Measurements from ENCODE around the gene XPNPEP2.

XPNPEP2 gene, protein sequence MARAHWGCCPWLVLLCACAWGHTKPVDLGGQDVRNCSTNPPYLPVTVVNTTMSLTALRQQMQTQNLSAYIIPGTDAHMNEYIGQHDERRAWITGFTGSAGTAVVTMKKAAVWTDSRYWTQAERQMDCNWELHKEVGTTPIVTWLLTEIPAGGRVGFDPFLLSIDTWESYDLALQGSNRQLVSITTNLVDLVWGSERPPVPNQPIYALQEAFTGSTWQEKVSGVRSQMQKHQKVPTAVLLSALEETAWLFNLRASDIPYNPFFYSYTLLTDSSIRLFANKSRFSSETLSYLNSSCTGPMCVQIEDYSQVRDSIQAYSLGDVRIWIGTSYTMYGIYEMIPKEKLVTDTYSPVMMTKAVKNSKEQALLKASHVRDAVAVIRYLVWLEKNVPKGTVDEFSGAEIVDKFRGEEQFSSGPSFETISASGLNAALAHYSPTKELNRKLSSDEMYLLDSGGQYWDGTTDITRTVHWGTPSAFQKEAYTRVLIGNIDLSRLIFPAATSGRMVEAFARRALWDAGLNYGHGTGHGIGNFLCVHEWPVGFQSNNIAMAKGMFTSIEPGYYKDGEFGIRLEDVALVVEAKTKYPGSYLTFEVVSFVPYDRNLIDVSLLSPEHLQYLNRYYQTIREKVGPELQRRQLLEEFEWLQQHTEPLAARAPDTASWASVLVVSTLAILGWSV

DNA sequence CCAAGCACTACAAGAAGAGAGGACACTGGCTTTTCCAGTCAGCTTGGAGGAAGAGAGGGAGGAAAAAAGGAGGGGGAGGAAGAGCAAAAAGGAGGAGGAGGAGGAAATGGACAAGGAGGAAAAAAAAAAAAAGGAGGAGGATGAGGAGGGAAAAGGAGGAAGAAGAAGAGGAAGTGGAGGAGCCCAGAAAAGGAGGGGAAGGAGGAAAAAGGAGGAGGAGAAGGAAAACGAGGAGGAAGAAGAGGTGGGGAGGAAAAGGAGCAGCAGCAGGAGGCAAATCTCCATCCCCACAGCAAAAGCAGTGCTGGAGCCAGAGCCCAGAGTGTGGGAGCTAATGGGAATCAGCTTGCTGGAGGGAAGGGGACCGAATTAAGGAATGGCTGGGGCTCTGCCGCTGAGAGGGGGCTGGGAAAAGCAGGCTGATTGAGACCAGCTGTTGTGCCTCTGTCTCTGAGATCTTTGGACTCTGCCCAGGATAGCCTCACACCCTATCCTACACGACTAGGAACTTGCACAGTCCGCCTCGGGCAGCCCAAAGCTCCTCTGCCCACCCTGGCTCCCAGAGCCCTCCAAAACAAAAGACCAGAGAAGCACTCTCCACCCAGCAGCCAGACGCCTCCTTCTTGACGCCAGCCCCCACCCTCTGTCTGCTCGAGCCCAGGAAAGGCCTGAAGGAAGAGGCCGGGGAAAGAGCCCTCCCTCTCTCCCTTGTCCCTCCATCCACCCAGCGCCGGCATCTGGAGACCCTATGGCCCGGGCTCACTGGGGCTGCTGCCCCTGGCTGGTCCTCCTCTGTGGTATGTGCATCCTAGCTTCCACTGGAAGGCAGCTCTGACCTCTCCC lies at the start of gene XPNPEP2:
XPNPEP2 (plus strand) TSS at position 514 of the 843 bp plus-strand sequence; CDS start at position 749, 235 bp downstream.
- no peak for FAIRE-seq

DNA sequence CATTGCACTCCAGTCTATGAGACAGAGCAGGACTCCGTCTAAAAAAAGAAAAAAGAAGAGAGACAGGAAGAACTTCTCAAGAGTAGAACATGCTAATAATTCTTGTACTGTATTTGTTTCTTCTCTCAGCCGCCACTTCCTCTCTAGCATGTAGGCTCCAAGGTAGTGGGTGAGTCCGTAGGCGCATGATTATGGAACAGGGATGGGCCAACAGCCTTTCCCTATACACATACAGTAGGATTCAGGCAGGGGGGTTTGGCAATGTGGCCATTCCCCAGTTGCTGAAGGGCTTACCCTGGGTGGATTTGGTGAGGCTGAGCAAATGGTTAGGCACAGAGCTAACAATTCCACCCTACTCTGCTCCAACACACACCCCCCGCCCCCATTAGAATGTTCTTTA lies 49.0 kb upstream of the XPNPEP2 start:
- FAIRE-seq, result no peak

DNA sequence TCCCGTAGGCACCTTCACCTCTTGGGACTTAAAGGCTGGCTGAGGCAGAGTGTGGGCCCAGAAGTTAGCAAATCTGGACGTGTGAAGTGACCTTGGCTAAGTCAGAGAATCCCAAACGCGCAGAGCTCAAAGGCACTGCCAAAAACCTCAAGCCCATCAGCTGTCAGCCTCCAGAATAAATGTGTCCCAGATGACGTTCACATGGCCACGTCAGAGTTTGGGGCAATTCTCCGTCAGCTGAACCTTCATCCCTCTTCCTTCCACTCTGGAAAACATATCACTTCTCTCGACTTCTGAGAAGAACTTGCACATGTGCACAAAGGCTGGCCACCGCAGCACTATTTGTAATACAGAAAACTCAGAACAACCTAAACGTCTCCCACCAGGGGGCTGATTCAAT lies 48.3 kb upstream of the XPNPEP2 start:
- no peak for FAIRE-seq

DNA sequence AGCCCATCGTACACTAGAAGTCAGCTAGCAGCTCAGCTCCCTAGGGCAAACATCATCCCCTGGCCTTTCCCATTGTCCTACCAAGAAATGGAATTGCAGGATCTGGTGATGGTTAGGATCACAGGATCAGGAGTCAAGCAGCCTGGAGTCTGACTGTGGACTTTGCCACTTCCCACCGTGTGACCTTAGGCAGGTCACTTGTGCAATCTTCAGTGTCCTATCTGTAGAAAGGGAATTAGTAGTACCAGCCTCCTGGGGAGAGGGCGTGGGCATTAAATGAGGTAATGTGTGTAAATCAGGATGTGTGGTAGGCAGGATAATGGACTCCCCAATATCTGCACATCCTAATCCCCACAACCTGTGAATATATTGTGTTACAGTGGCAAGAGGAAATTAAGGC lies 45.4 kb upstream of the XPNPEP2 start:
- FAIRE-seq, result no peak

DNA sequence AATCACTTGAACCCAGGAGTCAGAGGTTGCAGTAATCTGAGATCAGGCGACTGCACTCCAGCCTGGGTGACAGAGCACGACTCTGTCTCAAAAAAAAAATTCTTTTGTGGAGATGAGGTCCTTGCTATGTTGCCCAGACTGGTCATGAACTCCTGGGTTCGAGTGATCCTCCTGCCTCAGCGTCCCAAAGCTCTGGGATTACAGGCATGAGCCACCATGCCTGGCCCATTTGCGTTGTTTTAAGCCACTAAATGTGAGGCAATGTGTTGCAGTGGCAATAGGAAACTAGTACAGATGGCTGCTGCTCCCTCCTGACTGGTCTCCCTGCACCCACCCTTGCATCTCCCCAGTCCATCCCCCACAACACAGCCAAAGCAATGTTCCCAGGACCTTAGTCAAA lies 44.0 kb upstream of the XPNPEP2 start:
- no peak for FAIRE-seq

DNA sequence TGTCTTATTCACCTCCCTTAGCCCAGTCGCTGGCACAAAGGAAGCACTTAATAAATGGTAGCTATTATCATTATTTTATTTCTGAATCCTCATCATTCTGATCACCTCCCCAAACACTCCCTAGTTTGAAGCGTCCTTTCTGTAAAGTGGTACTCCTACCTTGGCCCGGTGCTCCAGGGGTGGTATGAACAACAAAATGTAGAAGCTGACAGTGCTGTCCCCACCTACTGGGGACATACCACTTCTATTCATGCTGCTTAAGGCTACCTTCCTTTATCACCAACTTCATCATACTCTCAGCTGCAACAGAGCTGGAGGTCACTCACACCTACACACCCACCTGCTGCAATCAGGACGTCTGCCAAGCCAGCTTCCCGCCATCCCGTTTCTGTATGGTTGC lies 43.2 kb upstream of the XPNPEP2 start:
- no peak for FAIRE-seq

DNA sequence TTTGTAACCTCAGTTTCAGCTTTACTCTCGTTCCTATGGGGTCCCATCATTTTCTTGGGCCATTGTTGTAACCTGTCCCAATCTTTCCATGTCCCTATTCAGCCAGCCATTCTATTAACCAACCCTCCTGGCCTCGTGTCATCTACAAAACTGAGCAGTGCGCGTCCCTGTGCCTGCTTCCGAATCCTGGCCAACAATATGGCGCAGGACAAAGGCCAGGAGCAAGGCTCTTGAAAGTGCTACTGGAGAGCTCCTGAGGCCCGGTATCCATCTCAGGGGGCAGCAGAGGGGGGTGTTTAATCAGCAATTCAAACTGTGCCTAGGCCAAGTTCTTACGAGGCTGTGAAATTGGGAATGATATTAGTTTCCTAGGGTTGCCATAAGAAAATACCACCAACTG lies 42.8 kb upstream of the XPNPEP2 start:
- FAIRE-seq, result no peak

DNA sequence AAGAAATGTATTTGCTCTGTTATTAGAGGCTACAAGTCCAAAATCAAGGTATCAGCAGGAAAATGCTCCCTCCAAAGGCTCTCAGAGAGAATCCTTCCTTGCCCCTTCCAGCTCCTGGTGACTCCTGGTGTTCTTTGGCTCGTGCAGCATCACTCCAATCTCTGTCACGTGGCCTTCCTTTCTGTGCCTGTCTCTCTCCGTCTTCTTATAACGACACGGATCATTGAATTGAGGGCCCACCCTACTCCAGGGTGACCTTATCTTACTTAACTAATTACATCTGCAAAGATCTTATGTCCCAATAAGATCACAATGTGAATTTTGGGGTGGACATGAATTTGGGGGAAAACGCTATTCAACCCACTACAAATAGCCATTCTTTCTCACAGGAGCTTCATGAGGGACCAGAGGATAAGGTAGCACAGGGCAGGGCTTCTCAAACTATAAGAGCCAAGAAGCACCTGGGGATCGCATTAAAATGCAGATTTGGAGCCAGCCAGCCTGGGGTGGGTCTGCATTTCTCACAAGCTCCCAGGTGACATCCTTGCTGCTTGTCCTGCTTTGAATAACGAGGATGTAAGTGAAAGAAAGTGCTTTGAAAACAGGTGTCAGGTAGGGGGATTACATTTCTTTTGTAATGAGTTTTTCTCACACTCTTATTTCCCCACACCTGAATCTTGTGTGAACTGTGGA lies 42.2 kb upstream of the XPNPEP2 start:
- no peak for FAIRE-seq

DNA sequence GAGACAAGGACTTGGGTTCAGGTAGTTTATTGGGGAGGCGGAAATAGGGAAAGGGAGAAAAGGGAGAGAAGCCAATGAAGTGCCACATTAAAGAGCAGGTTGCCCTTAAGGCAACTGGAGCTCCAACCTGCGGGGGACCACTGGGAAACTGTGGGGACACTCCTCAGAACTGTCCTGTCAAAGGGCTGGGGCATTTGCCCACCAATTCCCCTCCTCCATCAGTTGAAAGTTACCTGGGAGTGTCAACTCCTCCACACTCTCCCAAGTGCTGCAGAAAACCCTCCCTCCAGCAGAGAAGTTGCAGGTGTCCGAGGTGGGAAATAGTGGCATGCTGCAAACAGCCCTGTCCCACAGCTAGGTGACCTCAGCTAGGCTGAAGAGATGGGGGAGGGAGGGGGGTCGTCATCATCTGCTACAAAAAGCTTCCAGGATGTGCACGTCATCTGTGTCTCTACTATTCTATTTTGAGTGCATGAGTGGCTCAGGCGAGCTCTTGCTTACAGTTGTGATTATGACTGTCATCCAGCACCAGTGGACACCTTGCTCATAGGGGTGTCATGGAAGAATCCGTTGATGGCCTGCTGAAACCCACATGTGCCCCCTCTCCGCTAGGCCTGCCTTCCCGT lies 41.5 kb upstream of the XPNPEP2 start:
- no peak for FAIRE-seq

DNA sequence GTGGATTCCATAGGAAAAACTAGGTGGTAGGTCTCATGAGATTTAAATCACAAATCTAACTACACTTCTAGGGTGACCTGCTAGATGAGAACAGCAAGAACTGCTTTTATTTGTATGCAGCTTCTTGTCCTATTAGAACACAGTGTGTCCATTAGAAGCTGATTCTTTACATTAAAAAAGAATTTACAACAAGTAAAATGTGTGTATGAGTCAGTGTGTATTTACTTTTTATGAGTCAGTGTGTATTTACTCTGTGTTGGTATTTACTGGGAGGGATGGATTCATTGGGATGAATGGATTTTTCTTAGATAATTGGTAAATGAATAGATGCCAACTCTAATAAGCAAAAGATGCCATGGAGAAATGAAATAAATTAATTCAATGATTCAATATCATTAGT lies 40.6 kb upstream of the XPNPEP2 start:
- FAIRE-seq, result no peak

DNA sequence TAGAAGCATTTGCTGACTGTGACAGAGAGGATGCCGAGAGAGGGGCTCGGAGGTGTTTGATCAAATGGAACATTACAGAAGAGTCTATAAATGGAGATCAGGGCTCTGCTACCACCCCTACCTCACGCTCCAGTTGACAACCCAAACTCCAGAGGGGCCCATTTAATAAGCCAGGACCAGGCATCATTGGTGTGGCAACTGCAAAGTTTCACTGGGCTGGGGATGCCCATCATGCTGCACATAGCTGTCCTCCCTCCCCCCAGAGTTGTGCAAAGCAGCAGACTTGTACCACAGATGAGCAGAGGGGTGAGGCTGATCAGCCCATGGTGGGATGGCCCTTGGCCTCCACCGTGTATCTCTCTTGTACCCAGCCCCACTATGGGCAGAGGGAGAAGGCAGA lies 38.2 kb upstream of the XPNPEP2 start:
- FAIRE-seq, result no peak

DNA sequence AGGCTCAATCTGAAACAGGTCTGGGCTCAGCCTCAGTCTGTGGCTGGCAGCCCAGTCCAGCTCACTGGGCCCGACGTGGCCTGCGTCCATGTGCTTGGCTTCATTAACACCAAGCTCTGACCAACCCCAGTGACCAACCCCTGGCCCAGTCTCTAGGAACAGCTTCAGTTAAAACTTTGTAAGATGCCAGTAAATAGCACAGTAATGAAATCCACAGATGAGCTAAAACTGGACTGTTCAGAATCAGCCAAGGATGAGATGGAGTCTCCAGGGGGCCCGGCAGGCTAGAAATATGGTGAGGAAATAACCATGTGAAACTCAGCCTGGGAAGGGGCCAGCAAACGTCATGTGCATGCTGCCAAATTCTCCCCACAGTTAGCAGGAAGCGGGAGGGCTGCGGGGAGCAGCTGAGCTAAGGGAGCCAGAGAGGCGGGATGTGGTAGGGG lies 37.1 kb upstream of the XPNPEP2 start:
- FAIRE-seq, result no peak

DNA sequence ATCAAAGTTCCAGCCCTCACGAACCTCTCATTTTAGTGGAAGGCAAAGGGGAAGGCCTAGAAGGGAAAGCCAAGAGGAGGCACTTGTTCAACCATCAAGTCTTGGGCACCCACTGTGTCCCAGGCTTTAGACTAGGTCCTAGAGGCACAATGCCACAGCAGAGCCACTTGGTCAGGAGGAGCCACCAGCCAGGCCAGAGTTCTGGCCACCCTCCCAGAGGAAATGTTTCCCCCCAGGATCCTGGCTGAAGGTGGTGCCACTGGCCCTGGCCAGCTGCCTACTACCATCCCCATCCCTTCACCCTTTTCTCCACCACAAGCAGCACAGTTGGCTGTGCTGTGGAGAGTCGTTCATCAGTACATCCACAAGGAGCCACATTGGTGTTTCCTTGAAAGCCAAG lies 34.3 kb upstream of the XPNPEP2 start:
- FAIRE-seq, result no peak

DNA sequence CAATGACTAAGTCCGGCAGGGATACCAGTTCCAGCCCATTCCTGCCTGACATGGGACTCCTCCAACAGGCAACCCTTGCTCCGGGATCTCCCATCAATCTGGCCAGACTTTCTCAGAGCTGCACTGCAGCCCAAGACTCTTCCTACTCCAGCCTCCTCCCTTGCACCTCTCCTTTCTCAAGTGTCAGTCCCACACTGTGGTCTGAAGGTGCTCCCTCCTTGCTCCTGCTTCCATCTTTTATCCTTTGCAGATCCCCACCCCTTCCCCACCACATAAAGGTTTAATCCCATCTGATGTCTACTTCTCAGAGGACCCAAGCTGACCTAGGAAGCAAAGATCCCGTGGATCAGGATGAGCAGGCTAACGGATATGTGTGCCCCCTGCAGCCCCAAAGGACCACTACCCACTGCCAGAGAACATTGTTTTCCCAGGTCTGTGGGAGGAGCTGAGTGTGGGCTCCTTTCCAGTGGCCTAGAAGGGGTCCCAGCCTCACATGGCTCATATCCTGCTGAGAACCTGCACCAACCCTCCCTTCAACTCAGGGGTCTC lies 33.3 kb upstream of the XPNPEP2 start:
- no peak for FAIRE-seq

DNA sequence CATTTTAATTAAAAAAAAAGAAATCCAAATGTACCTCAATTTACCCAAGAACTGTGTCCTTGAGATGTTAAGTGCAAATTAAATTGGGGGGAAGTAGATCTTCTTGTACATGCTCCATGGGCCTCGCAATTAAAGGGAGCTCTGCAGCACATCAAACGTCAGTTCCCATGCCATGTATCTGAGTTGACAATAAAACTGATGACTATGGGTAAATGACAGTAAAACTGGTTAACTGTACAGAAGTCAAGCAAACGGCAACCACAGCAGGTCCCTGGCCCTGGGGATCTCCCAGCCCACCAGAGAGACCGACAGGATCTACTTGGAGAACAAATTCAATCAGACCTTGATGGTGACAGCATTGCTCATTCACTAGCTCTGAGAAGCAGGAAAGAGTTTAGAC lies 32.8 kb upstream of the XPNPEP2 start:
- no peak for FAIRE-seq

DNA sequence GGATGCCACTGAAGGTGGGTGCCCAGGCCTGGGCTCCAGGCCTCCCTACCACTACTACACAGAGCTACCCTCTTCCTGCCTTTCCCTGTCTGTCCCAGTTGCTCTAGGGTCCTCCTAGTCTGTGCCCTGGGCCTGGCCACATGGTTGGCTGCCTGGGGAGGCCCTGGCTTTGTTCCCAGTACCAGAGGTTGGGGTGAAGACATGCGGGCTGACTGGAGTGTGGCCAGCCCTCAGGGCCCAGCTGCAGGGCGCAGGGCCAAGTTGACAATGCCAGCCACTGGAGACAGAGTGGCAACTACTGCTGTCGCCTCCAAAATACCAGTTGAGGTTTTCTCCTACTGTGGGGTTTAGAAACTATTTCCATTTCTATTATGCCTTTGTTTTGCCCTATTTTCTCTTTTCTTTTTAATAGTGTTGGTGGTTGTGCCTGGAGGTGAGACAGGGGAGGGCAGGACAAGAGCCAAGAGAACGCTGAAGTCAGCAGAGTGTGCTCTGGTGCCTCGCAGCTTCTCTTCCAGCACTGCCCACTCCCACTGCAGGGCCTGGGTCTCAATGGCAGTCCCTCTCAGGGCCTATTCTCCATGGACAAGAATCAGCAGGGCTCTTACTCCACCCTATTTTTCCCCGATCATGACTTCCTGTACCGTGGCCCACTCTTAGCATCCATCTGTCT lies 32.2 kb upstream of the XPNPEP2 start:
- FAIRE-seq, result no peak

DNA sequence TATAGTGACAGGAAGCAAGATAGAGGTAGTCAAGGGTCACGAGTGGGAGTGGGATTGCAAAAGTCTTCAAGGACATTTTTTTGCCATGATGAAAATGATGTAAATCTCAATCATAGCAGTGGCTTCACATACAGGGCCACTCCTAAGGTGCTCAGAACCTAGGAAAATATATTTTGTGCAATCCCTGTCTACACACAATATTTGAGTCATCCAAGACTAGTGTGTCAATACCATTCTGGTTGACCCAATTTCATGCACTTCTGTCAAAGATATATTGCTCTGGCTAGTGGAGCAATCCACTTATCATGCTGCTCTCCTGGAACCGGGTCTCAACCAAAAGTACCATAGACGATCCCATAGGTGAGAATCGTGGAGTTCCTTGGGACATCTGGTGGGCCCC lies 24.2 kb upstream of the XPNPEP2 start:
- FAIRE-seq, result no peak

DNA sequence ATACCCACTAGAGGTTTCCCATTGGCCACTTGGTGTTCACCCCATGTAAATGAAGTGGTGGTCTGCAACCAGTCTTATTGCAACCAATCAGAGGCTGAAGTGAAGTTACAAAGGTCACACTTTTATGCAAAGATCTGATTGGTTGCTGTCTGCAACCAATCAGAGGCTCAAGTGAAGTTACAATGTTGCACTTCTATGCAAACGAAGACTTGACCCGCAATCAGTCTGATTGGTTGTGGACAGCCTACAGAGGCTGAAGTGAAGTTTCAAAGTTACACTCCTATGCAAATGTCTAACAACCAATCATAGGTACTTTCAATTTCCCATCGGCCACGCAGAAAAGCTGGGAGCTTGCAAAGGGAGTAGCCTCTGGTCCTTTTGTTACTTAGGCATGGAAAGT lies 22.3 kb upstream of the XPNPEP2 start:
- FAIRE-seq, result no peak

DNA sequence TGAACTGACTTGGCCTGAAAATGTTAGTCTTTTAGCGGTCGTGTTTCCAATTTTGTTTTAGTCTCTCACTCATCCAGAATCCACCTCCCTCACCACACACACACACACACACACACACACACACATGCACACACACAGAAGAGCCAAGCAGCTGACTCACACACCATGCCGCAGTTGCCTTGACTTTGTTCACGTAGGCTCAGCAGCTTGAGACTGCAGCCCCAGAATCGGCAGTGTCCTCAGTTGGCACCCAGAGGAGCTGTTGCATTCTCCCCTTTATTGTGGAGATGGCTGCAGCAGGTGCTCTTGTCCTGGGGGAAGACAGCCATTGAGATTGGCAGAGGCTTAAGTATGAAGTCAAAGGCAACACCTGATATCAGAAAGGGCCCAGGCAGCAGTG lies 20.9 kb upstream of the XPNPEP2 start:
- FAIRE-seq, result no peak

DNA sequence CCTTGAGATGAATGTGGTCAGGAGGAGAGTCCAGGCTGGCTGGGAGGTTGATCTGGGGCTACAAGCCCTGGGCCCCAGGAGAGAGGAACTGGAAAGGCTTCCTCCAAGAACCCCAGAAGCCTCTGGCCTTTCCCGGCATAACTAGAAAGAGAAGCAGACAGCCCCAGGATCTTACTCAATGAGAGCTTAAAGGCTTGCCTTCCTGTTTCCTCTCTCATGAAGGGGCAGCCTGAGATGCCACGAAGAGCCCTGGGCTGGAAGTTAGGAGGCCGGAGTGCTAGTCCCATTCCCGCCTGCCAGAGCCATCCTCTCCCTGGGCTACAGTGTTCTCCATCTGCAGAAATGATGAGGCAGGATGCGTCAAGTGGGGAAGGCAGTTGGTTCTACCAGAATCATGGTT lies 20.1 kb upstream of the XPNPEP2 start:
- no peak for FAIRE-seq

DNA sequence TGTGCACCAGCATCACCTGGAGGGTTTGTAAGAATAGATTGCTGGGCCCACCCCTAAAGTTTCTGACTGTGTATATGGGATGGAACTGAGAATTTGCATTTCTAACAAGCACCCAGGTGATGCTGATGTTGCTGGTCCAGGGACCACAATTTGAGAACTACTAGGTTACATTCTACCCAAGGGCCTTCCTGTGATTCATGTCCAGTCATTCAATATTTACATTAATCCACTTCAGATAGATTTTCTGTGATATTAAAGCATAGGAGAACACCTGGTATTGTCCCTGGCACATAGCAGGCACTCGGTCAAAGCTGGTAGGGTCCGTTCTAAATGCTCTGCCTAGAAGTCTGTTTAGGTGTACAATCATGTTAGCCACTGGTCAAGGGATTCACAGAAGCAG lies 19.5 kb upstream of the XPNPEP2 start:
- FAIRE-seq, result no peak

All from TTC549 (cell line).